Endothelial cell of umbilical vein (primary cell): Measurements from ENCODE around the gene NDUFAF2.

Experiments used
- EZH2 ChIP-seq: IDR thresholded peaks from 2 replicates; pipeline ENCODE4 v1.6.1; 2012; ENCODE audit warnings: borderline replicate concordance, low read depth, mild to moderate bottlenecking, moderate library complexity, low read length, inconsistent platforms; ENCODE audit not compliant: severe bottlenecking
- GATA2 ChIP-seq: IDR thresholded peaks from 2 replicates; pipeline ENCODE4 v1.7.0; 2011; ENCODE audit warnings: low read depth, mild to moderate bottlenecking, moderate library complexity, mixed read lengths, low read length; ENCODE audit not compliant: insufficient read length, insufficient read depth
- JUN ChIP-seq: IDR thresholded peaks from 2 replicates; pipeline ENCODE4 v1.6.1; 2011; ENCODE audit warnings: borderline replicate concordance, low read depth; ENCODE audit not compliant: insufficient read length, insufficient read depth
- MYC ChIP-seq: IDR thresholded peaks from one replicate; pipeline ENCODE4 v1.6.1; 2011; ENCODE audit warnings: mild to moderate bottlenecking, low read depth, low read length
- POLR2A ChIP-seq: IDR thresholded peaks from 2 replicates; pipeline ENCODE4 v1.6.1; 2012; ENCODE audit warnings: low read depth, mild to moderate bottlenecking, control low read depth, low read length
- POLR2AphosphoS5 ChIP-seq: IDR thresholded peaks from 2 replicates; pipeline ENCODE4 v1.6.1; 2012; ENCODE audit warnings: low read depth, mild to moderate bottlenecking, control low read depth, low read length, moderate library complexity; ENCODE audit not compliant: insufficient read depth
- TF ChIP-seq, protein P1 (sequence below), 2 donors: IDR thresholded peaks; 1 replicate in 1 of 2; 2 replicates in 1 of 2; pipeline ENCODE4 v1.5.1; 2011; ENCODE audit warnings: low read length in 2 of 2, mild to moderate bottlenecking in 2 of 2, moderate library complexity in 2 of 2, control low read depth in 1 of 2, inconsistent platforms in 1 of 2, low read depth in 1 of 2; ENCODE audit not compliant: insufficient read depth in 1 of 2; ENCODE audit errors: extremely low read depth in 1 of 2
- TF ChIP-seq, protein P2 (sequence below): IDR thresholded peaks from 2 replicates; pipeline ENCODE4 v1.6.1; 2011; ENCODE audit not compliant: insufficient read depth, insufficient read length

DNA sequence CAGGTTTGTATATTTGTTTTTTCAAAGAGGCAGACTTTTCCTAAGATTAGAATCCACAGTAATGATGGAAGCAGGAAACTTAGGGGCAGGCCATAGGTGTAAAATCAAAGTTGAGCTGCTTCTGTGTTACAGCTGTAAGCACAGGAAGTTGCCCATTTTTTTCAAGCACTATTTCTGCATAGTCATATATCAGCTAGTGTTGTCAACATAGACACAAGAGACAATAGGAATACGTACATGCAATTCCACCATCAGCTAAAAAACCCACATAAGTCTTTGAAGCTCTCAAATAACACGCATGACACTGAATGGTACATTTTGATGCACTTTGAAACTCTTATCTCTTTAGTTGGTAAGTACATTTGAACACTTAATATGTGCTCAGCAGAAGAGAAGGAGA, 237.4 kb downstream of the NDUFAF2 start:
- TF ChIP-seq, protein P1, sequence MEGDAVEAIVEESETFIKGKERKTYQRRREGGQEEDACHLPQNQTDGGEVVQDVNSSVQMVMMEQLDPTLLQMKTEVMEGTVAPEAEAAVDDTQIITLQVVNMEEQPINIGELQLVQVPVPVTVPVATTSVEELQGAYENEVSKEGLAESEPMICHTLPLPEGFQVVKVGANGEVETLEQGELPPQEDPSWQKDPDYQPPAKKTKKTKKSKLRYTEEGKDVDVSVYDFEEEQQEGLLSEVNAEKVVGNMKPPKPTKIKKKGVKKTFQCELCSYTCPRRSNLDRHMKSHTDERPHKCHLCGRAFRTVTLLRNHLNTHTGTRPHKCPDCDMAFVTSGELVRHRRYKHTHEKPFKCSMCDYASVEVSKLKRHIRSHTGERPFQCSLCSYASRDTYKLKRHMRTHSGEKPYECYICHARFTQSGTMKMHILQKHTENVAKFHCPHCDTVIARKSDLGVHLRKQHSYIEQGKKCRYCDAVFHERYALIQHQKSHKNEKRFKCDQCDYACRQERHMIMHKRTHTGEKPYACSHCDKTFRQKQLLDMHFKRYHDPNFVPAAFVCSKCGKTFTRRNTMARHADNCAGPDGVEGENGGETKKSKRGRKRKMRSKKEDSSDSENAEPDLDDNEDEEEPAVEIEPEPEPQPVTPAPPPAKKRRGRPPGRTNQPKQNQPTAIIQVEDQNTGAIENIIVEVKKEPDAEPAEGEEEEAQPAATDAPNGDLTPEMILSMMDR (IDR thresholded peaks at IDR 0.05; ENCODE audit: extremely low read depth in 1 of 2, insufficient read depth in 1 of 2, low read depth in 1 of 2, low read length in 2 of 2): no peak
- TF ChIP-seq POLR2AphosphoS5: no peak
- no peak for TF ChIP-seq EZH2
- TF ChIP-seq, protein P2, sequence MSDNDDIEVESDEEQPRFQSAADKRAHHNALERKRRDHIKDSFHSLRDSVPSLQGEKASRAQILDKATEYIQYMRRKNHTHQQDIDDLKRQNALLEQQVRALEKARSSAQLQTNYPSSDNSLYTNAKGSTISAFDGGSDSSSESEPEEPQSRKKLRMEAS: no peak
- TF ChIP-seq POLR2A: no peak
- TF ChIP-seq JUN: no peak
- no peak for TF ChIP-seq GATA2
- TF ChIP-seq MYC: no peak
